A549 (cell line): ENCODE results near the gene HS6ST2. TPM values are rescaled to one million over a fixed set of nuclear protein-coding genes. Genes with fewer than 3 reads are reported as not detected.

Experiments
- ATAC-seq, 2 experiments: fragments of 200-7000 bp in 1 of 2; fragments of >200 bp in 1 of 2; cut with Nextera tagmentation in 1 of 2; cut with Tn5 transposase in 1 of 2; 3 replicates each; pipeline versions ENCODE4 v1.8.0 to v1.9.1; 2018 to 2020; ENCODE audit warnings: mild to moderate bottlenecking in 1 of 2, moderate library complexity in 1 of 2
- CTCF ChIA-PET: fragments of 300-600 bp; sonication (Branson Sonifier 250); formaldehyde crosslinking; extraction: SDS; loops from one replicate; lab custom pipeline; 2021; ENCODE audit warnings: antibody characterized with exemption, inconsistent platforms; lab: Yijun Ruan, JAX
- POLR2A ChIA-PET: fragments of 350-600 bp; formaldehyde crosslinking; extraction: SDS; loops from one replicate; lab custom pipeline; 2021; ENCODE audit warnings: antibody characterized with exemption, inconsistent platforms; lab: Yijun Ruan, JAX
- DNase-seq, 2 experiments: peaks; one replicate each; pipeline versions ENCODE4 v3.0.0 to v3.0.0-alpha.2; 2011 to 2016; ENCODE audit warnings: low read depth in 1 of 2, low spot score in 1 of 2
- FAIRE-seq: peaks from 2 replicates; lab custom pipeline; 2011; peaks lifted over from hg19 to GRCh38; lab: Jason Lieb, UNC
- H3K27ac ChIP-seq, 2 experiments: fragments of >200 bp; sonication (Bioruptor Twin); formaldehyde crosslinking; 3 replicates each; pipeline ENCODE4 v1.5.1; 2016 to 2017
- H3K4me1 ChIP-seq: fragments of >200 bp; sonication (Bioruptor Twin); formaldehyde crosslinking; 3 replicates; pipeline ENCODE4 v1.6.1; 2016
- H3K4me2 ChIP-seq: fragments of >200 bp; sonication (Bioruptor Twin); formaldehyde crosslinking; 3 replicates; pipeline ENCODE4 v1.6.1; 2016
- H3K4me3 ChIP-seq: fragments of >200 bp; sonication (Bioruptor Twin); formaldehyde crosslinking; 3 replicates; pipeline ENCODE4 v1.5.1; 2016
- H3K9me3 ChIP-seq: fragments of >200 bp; sonication (Bioruptor Twin); formaldehyde crosslinking; 3 replicates; pipeline ENCODE4 v1.6.1; 2016
- ATOH8 ChIP-seq: fragments of 250-450 bp; sonication (Bioruptor Pico); IDR thresholded peaks from 2 replicates; pipeline ENCODE4 v1.5.0; 2020; ENCODE audit warnings: low read depth, mild to moderate bottlenecking, moderate library complexity
- BCL3 ChIP-seq: fragments of >200 bp; sonication (Bioruptor Twin); formaldehyde crosslinking; IDR thresholded peaks from 3 replicates; pipeline ENCODE4 v1.6.1; 2016
- BHLHE40 ChIP-seq: IDR thresholded peaks from 2 replicates; pipeline ENCODE4 v1.6.1; 2012; ENCODE audit warnings: low read depth, low read length, inconsistent platforms
- CBX2 ChIP-seq: fragments of 200-600 bp; sonication (generic); IDR thresholded peaks from 2 replicates; pipeline ENCODE4 v1.6.1; 2016; ENCODE audit warnings: low read depth, mild to moderate bottlenecking, borderline replicate concordance
- HEYL ChIP-seq: fragments of 250-450 bp; sonication (Bioruptor Pico); IDR thresholded peaks from 2 replicates; pipeline ENCODE4 v1.8.0; 2021; ENCODE audit warnings: mild to moderate bottlenecking, moderate library complexity
- HMGXB4 ChIP-seq: fragments of 250-450 bp; sonication (Bioruptor Pico); IDR thresholded peaks from 2 replicates; pipeline ENCODE4 v1.5.0; 2021; ENCODE audit warnings: mild to moderate bottlenecking, moderate library complexity, borderline replicate concordance
- HOXB13 ChIP-seq: fragments of 250-450 bp; sonication (Bioruptor Pico); IDR thresholded peaks from 2 replicates; pipeline ENCODE4 v1.5.0; 2020; ENCODE audit warnings: low read depth, mild to moderate bottlenecking, moderate library complexity
- HOXB5 ChIP-seq: fragments of 250-450 bp; sonication (Bioruptor Pico); IDR thresholded peaks from 2 replicates; pipeline ENCODE4 v1.5.0; 2020; ENCODE audit warnings: mild to moderate bottlenecking, moderate library complexity
- JUN ChIP-seq, 2 experiments: fragments of >200 bp; sonication (Bioruptor Twin); formaldehyde crosslinking; IDR thresholded peaks; 2 replicates in 1 of 2; 3 replicates in 1 of 2; pipeline ENCODE4 v1.6.1; 2016 to 2017
- JUNB ChIP-seq: fragments of >200 bp; sonication (Bioruptor Twin); formaldehyde crosslinking; IDR thresholded peaks from 2 replicates; pipeline ENCODE4 v1.6.1; 2016
- NR3C1 ChIP-seq: fragments of >200 bp; sonication (Bioruptor Twin); formaldehyde crosslinking; IDR thresholded peaks from 3 replicates; pipeline ENCODE4 v1.6.1; 2017
- PBX3 ChIP-seq: IDR thresholded peaks from 2 replicates; pipeline ENCODE4 v1.6.1; 2012
- PHF8 ChIP-seq: fragments of 200-600 bp; sonication (generic); IDR thresholded peaks from 2 replicates; pipeline ENCODE4 v1.6.1; 2016; ENCODE audit warnings: low read depth, mild to moderate bottlenecking, antibody characterized with exemption, moderate library complexity, borderline replicate concordance
- POLR2AphosphoS2 ChIP-seq: conservative IDR thresholded peaks from 2 replicates; pipeline ENCODE4 v1.6.1; 2012; ENCODE audit warnings: low read length, improper control_type of control experiment, inconsistent platforms
- RARB ChIP-seq: fragments of 250-450 bp; sonication (Bioruptor Pico); IDR thresholded peaks from 2 replicates; pipeline ENCODE4 v1.8.0; 2021; ENCODE audit warnings: mild to moderate bottlenecking, moderate library complexity
- RCOR1 ChIP-seq: fragments of 150-350 bp; IDR thresholded peaks from 2 replicates; pipeline ENCODE4 v1.6.1; 2014; ENCODE audit warnings: antibody characterized with exemption, low read length, low read depth
- REST ChIP-seq: fragments of 200-600 bp; sonication (generic); IDR thresholded peaks from 2 replicates; pipeline ENCODE4 v1.6.1; 2016; ENCODE audit warnings: antibody characterized with exemption, mild to moderate bottlenecking, moderate library complexity
- RFX5 ChIP-seq: fragments of 450-650 bp; IDR thresholded peaks from 2 replicates; pipeline ENCODE4 v1.7.1; 2014; ENCODE audit warnings: antibody characterized with exemption, mild to moderate bottlenecking, moderate library complexity
- TP53 ChIP-seq: fragments of 250-450 bp; sonication (Bioruptor Pico); IDR thresholded peaks from 2 replicates; pipeline ENCODE4 v1.5.0; 2021; ENCODE audit warnings: mild to moderate bottlenecking, moderate library complexity
- USF2 ChIP-seq: fragments of 450-650 bp; IDR thresholded peaks from 2 replicates; pipeline ENCODE4 v1.6.1; 2014; ENCODE audit warnings: antibody characterized with exemption
- WGBS: methylation state at CpG from one replicate; pipeline ENCODE4 v1.1.6; 2017; ENCODE audit errors: missing lambda C conversion rate; 5-methylcytosine and 5-hydroxymethylcytosine counted together
- polyA plus RNA-seq, 4 experiments: library from polyadenylated mRNA; depleted of rRNA in 3 of 4; stranded (reverse); fragments of >200 nt; fragmentation: RNase III in 1 of 4; extraction: RNeasy Plus Mini Kit Qiagen cat#74134 plus additional on column Dnase treatment in 1 of 4; gene quantifications; 2 replicates in 3 of 4; 3 replicates in 1 of 4; pipeline ENCODE4 v1.2.3, GENCODE V29; 2011 to 2017

Gene HS6ST2
- polyA plus RNA-seq, 2 of the 4 experiments (the other 2 are of a cell fraction), result 0.01 to 0.04 TPM

- Histone ChIP-seq H3K27ac (no peak overlapping the region), H3K4me1 (peaks cover 7% of the 10 kb centered on the region; the same call in 1 of the 3 replicates), H3K4me3 (no peak overlapping the region), H3K9me3 (no peaks in the 10 kb centered on the region), H3K4me2 (no peak overlapping the region)
- ATAC-seq, result no peak
- TF ChIP-seq PHF8 (no peak), ATOH8 (CRISPR knock-in tag) (no peak), BHLHE40 (no peak), PBX3 (no peak), RCOR1 (no peak), REST (no peak), HEYL (CRISPR knock-in tag) (no peak)
- no peak for DNase-seq
- ChIA-PET POLR2A (no interaction called here), CTCF (no interaction called here)
- 29% methylated on average over 1 of the region's 1 CpG for WGBS
- FAIRE-seq, result no peak
These were observed 3.1 kb upstream of the HS6ST2 start for GRCh38 chrX:132961511-132961910.

- POLR2A ChIA-PET, result no interaction called here
- ATAC-seq (peak; percentile 19 to 56; a peak in 3 of 6 replicates), DNase-seq (peak in 1 of 2 experiments; percentile 6), FAIRE-seq (no peak)
- CTCF ChIA-PET, result interaction anchor here (1.2 kb wide), 1 partner anchor 217 kb away, joined by 3 read pairs; no protein-coding TSS in a partner anchor
- WGBS, result 0% methylated on average over 1 of the region's 87 CpGs
- peak overlapping the region; percentile 40 for H3K4me3 ChIP-seq
- no peak overlapping the region for H3K27ac ChIP-seq
- no peaks in the 10 kb centered on the region for H3K9me3 ChIP-seq
- H3K4me2 ChIP-seq, result peak overlapping the region; percentile 81
- H3K4me1 ChIP-seq, result peaks cover 7% of the 10 kb centered on the region; the same call in 1 of the 3 replicates
- TF ChIP-seq JUNB (no peak), HOXB13 (no peak), JUN (IDR thresholded peaks at IDR 0.05) (no peak), PHF8 (no peak), CBX2 (no peak), BCL3 (no peak), HEYL (CRISPR knock-in tag) (no peak), USF2 (no peak), RARB (CRISPR knock-in tag) (no peak), TP53 (CRISPR knock-in tag) (no peak), POLR2AphosphoS2 (no peak), HMGXB4 (no peak), NR3C1 (no peak), RFX5 (no peak), PBX3 (no peak), HOXB5 (CRISPR knock-in tag) (no peak)
These were observed 978 bp downstream of the HS6ST2 start for GRCh38 chrX:132957211-132958090.
